Ascending aorta (tissue), 2 donors: Measurements from ENCODE around the gene TFPI. TPM values are rescaled to one million over a fixed set of nuclear protein-coding genes. Genes with fewer than 3 reads are reported as not detected.

Experiments used
- DNase-seq, 2 donors: peaks; one replicate each; pipeline ENCODE4 v3.0.0-alpha.2; 2019; ENCODE audit warnings: low spot score in 2 of 2
- H3K27ac ChIP-seq, 2 donors: fragments of 200-600 bp; sonication (generic); one replicate each; pipeline ENCODE4 v1.5.1; 2016 to 2017; ENCODE audit warnings: mild to moderate bottlenecking in 1 of 2
- H3K27me3 ChIP-seq: fragments of 200-600 bp; sonication (generic); one replicate; pipeline ENCODE4 v1.5.1; 2017
- H3K36me3 ChIP-seq, 2 donors: fragments of 200-600 bp; sonication (generic); one replicate each; pipeline ENCODE4 v1.5.1; 2016
- H3K4me1 ChIP-seq, 2 donors: fragments of 200-600 bp; sonication (generic); one replicate each; pipeline ENCODE4 v1.5.1; 2016 to 2017; ENCODE audit warnings: mild to moderate bottlenecking in 1 of 2
- H3K4me3 ChIP-seq, 2 donors: fragments of 200-600 bp; sonication (generic); one replicate each; pipeline ENCODE4 v1.5.1; 2016 to 2017; ENCODE audit warnings: mild to moderate bottlenecking in 1 of 2
- H3K9me3 ChIP-seq, 2 donors: fragments of 200-600 bp; sonication (generic); one replicate each; pipeline ENCODE4 v1.5.1; 2016
- CTCF ChIP-seq, 3 experiments: fragments of 200-600 bp in 2 of 3; fragments of 450-650 bp in 1 of 3; sonication (generic) in 2 of 3; IDR thresholded peaks; one replicate each; pipeline ENCODE4 v1.5.1; 2016 to 2019; ENCODE audit warnings: antibody characterized with exemption in 3 of 3, mild to moderate bottlenecking in 1 of 3, moderate library complexity in 1 of 3
- intact Hi-C: fragments of 100-400 bp; cut with DNase I; formaldehyde crosslinking; loops from one replicate; pipeline ENCODE4 v1.15.1; 2023
- total RNA-seq: library from RNA; depleted of rRNA; stranded (reverse); fragments of >200 nt; gene quantifications from one replicate; pipeline ENCODE4 v1.1.0, GENCODE V29; 2016

Gene TFPI
- total RNA-seq, 1 donor from 2014 or later: 85.6 TPM

GRCh38 chr2:187500585-187501359 is 53.5 kb downstream of the TFPI start:
- no peaks in the 10 kb centered on the region for H3K36me3 ChIP-seq
- no peak for TF ChIP-seq CTCF (IDR thresholded peaks at IDR 0.05)
- no peaks in the 10 kb centered on the region for H3K9me3 ChIP-seq
- no peaks in the 10 kb centered on the region for H3K27me3 ChIP-seq
- no peak overlapping the region for H3K4me3 ChIP-seq
- intact Hi-C loops: loop anchor here (1.0 kb wide), 2 partner anchors 80 to 343 kb away; no protein-coding TSS in a partner anchor
- no peaks in the 10 kb centered on the region for H3K4me1 ChIP-seq
- no peak overlapping the region for H3K27ac ChIP-seq
- DNase-seq: no peak

- Histone ChIP-seq H3K4me1 (no peaks in the 10 kb centered on the region), H3K9me3 (no peaks in the 10 kb centered on the region), H3K4me3 (no peak overlapping the region), H3K27ac (no peak overlapping the region), H3K36me3 (no peaks in the 10 kb centered on the region), H3K27me3 (no peaks in the 10 kb centered on the region)
- TF ChIP-seq CTCF (IDR thresholded peaks at IDR 0.05): peak; percentile 69 to 90 (median 81)
- intact Hi-C loops: loop anchor here (1.0 to 10.0 kb wide), 3 partner anchors 80 to 1015 kb away; no protein-coding TSS in a partner anchor
- peak in 1 of 2 donors; percentile 74 for DNase-seq
Measured at GRCh38 chr2:187499941-187500532, 54.2 kb downstream of the TFPI start.

- no peak overlapping the region for H3K27ac ChIP-seq
- peak in 2 of 3 experiments; percentile 13 to 40 for TF ChIP-seq CTCF (IDR thresholded peaks at IDR 0.05)
- DNase-seq: no peak
- H3K9me3 ChIP-seq: no peaks in the 10 kb centered on the region
- H3K36me3 ChIP-seq: no peaks in the 10 kb centered on the region
- no peak overlapping the region for H3K4me3 ChIP-seq
- H3K27me3 ChIP-seq: no peaks in the 10 kb centered on the region
- intact Hi-C loops: loop anchor here (10.0 kb wide), 1 partner anchor 1017 kb away; no protein-coding TSS in a partner anchor
- no peaks in the 10 kb centered on the region for H3K4me1 ChIP-seq
Measured at GRCh38 chr2:187497858-187498463, 56.3 kb downstream of the TFPI start.

GRCh38 chr2:187497140-187497539 is 57.1 kb downstream of the TFPI start:
- DNase-seq: no peak
- intact Hi-C loops: loop anchor here (10.0 kb wide), 1 partner anchor 1018 kb away; no protein-coding TSS in a partner anchor
- TF ChIP-seq CTCF (IDR thresholded peaks at IDR 0.05): no peak
- Histone ChIP-seq H3K27ac (no peak overlapping the region), H3K9me3 (no peaks in the 10 kb centered on the region), H3K4me1 (no peaks in the 10 kb centered on the region), H3K4me3 (no peak overlapping the region), H3K36me3 (peaks cover 0 to 6% of the 10 kb centered on the region in 2 donors), H3K27me3 (no peaks in the 10 kb centered on the region)

- TF ChIP-seq CTCF (IDR thresholded peaks at IDR 0.05): no peak
- Histone ChIP-seq H3K4me1 (no peaks in the 10 kb centered on the region), H3K9me3 (no peaks in the 10 kb centered on the region), H3K27me3 (no peaks in the 10 kb centered on the region), H3K36me3 (peaks cover 0 to 6% of the 10 kb centered on the region in 2 donors), H3K27ac (no peak overlapping the region), H3K4me3 (no peak overlapping the region)
- intact Hi-C loops: loop anchor here (10.0 kb wide), 1 partner anchor 1019 kb away; no protein-coding TSS in a partner anchor
- DNase-seq: no peak
Measured at GRCh38 chr2:187495324-187495723, 58.9 kb downstream of the TFPI start.
